ENCODE data around the gene NCF4.

NCF4 gene

GRCh38 chr22:36863979-36864378 is 3.2 kb downstream of the NCF4 start:
- in situ Hi-C loops (cut with HindIII; ENCODE audit: low sequenced_read_pairs) = no loop called here

GRCh38 chr22:36864454-36865215 is 3.8 kb downstream of the NCF4 start:
- in situ Hi-C loops (cut with HindIII; ENCODE audit: low sequenced_read_pairs) = no loop called here

- in situ Hi-C loops (cut with HindIII; ENCODE audit: low sequenced_read_pairs) = no loop called here
Measured at GRCh38 chr22:36865346-36865745, 4.5 kb downstream of the NCF4 start.

GRCh38 chr22:36867695-36868094 is 6.9 kb downstream of the NCF4 start:
- in situ Hi-C loops (cut with HindIII; ENCODE audit: low sequenced_read_pairs) = no loop called here

GRCh38 chr22:36868546-36869181 is 7.9 kb downstream of the NCF4 start:
- in situ Hi-C loops (cut with HindIII; ENCODE audit: low sequenced_read_pairs) = no loop called here

- in situ Hi-C loops (cut with HindIII; ENCODE audit: low sequenced_read_pairs) = no loop called here
Measured at GRCh38 chr22:36870250-36870649, 9.4 kb downstream of the NCF4 start.

- in situ Hi-C loops (cut with HindIII; ENCODE audit: low sequenced_read_pairs) = no loop called here
Measured at GRCh38 chr22:36871669-36872081, 10.9 kb downstream of the NCF4 start.

GRCh38 chr22:36872084-36872483 is 11.3 kb downstream of the NCF4 start:
- in situ Hi-C loops (cut with HindIII; ENCODE audit: low sequenced_read_pairs) = no loop called here

GRCh38 chr22:36872866-36873498 is 12.2 kb downstream of the NCF4 start:
- in situ Hi-C loops (cut with HindIII; ENCODE audit: low sequenced_read_pairs) = no loop called here

GRCh38 chr22:36873614-36874308 is 13.0 kb downstream of the NCF4 start:
- in situ Hi-C loops (cut with HindIII; ENCODE audit: low sequenced_read_pairs) = no loop called here

GRCh38 chr22:36874309-36874696 is 13.5 kb downstream of the NCF4 start:
- in situ Hi-C loops (cut with HindIII; ENCODE audit: low sequenced_read_pairs) = no loop called here

- in situ Hi-C loops (cut with HindIII; ENCODE audit: low sequenced_read_pairs) = no loop called here
Measured at GRCh38 chr22:36874736-36875135, 13.9 kb downstream of the NCF4 start.

GRCh38 chr22:36875741-36876140 is 14.9 kb downstream of the NCF4 start:
- in situ Hi-C loops (cut with HindIII; ENCODE audit: low sequenced_read_pairs) = no loop called here

GRCh38 chr22:36879775-36880174 is 19.0 kb downstream of the NCF4 start:
- in situ Hi-C loops (cut with HindIII; ENCODE audit: low sequenced_read_pairs) = no loop called here

- in situ Hi-C loops (cut with HindIII; ENCODE audit: low sequenced_read_pairs) = no loop called here
Measured at GRCh38 chr22:36881504-36882245, 20.9 kb downstream of the NCF4 start.

- in situ Hi-C loops (cut with HindIII; ENCODE audit: low sequenced_read_pairs) = no loop called here
Measured at GRCh38 chr22:36884349-36885158, 23.7 kb downstream of the NCF4 start.

GRCh38 chr22:36885474-36885873 is 24.7 kb downstream of the NCF4 start:
- in situ Hi-C loops (cut with HindIII; ENCODE audit: low sequenced_read_pairs) = no loop called here

GRCh38 chr22:36886016-36886415 is 25.2 kb downstream of the NCF4 start:
- in situ Hi-C loops (cut with HindIII; ENCODE audit: low sequenced_read_pairs) = no loop called here

GRCh38 chr22:36887162-36887561 is 26.4 kb downstream of the NCF4 start:
- in situ Hi-C loops (cut with HindIII; ENCODE audit: low sequenced_read_pairs) = no loop called here

GRCh38 chr22:36891646-36892045 is 30.8 kb downstream of the NCF4 start:
- in situ Hi-C loops (cut with HindIII; ENCODE audit: low sequenced_read_pairs) = no loop called here
